ENCODE data around the gene HAVCR2.

The HAVCR2 gene

DNA sequence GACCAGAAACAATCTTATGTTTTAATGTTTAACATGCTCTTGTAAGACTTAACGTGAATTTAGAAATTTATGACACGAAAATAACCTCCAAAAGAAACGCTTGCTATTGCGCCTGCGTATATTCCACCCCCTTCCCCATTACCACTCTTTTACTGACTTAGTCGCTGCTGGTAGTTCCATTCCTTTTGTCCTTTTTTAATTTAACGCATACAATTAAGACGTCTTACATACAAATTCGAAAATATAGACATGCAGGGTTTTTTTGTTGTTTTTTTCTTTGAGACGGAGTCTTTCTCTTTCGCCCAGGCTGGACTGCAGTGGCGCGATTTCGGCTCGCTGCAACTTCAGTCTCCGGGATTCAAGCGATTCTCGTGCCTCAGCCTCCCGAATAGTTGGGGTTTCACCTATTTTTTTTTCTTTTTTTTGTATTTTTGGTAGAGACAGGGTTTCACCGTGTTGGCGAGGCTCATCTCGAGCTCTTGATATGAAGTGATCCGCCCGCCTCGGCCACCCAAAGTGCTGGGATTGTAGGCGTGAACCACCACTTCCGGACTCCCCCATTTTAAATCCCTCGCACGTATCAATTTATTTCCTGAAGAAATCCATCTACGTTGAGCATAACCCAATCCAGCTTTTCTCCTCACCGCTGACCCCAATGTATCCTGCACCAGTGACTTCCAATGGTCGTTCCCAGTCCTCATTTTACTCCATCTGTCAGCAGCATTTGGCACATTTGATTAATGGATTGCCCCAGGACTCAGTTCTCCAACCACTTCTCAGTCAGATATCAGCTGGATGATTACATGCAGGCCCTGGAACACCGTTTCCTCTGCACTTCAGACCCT is 34.5 kb upstream of the HAVCR2 start (continued):
- TF ChIP-seq, protein P1, sequence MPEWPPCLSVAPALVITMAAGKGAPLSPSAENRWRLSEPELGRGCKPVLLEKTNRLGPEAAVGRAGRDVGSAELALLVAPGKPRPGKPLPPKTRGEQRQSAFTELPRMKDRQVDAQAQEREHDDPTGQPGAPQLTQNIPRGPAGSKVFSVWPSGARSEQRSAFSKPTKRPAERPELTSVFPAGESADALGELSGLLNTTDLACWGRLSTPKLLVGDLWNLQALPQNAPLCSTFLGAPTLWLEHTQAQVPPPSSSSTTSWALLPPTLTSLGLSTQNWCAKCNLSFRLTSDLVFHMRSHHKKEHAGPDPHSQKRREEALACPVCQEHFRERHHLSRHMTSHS (tag by site-specific recombination; IDR thresholded peaks at IDR 0.05): no peak
- no peak for TF ChIP-seq ZNF654 (tag by site-specific recombination; IDR thresholded peaks at IDR 0.05; ENCODE audit: low read depth)
- TF ChIP-seq ZSCAN23 (tag by site-specific recombination; IDR thresholded peaks at IDR 0.05): no peak
- no peak for TF ChIP-seq ZNF791 (tag by site-specific recombination; IDR thresholded peaks at IDR 0.05)
- TF ChIP-seq, protein P2, sequence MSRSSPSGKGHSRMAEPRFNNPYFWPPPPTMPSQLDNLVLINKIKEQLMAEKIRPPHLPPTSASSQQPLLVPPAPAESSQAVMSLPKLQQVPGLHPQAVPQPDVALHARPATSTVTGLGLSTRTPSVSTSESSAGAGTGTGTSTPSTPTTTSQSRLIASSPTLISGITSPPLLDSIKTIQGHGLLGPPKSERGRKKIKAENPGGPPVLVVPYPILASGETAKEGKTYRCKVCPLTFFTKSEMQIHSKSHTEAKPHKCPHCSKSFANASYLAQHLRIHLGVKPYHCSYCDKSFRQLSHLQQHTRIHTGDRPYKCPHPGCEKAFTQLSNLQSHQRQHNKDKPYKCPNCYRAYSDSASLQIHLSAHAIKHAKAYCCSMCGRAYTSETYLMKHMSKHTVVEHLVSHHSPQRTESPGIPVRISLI (tag by site-specific recombination; IDR thresholded peaks at IDR 0.05): peak; percentile 42; the same call in 1 of the 2 replicates
- no peak for TF ChIP-seq ZNF521 (tag by site-specific recombination; IDR thresholded peaks at IDR 0.05)
- TF ChIP-seq ZNF211 (tag by site-specific recombination; IDR thresholded peaks at IDR 0.05; ENCODE audit: low read depth): no peak
- TF ChIP-seq ZNF391 (tag by site-specific recombination; IDR thresholded peaks at IDR 0.05; ENCODE audit: borderline replicate concordance, low read depth): no peak
- TF ChIP-seq ZNF658 (tag by site-specific recombination; IDR thresholded peaks at IDR 0.05): no peak
- TF ChIP-seq, protein P3, sequence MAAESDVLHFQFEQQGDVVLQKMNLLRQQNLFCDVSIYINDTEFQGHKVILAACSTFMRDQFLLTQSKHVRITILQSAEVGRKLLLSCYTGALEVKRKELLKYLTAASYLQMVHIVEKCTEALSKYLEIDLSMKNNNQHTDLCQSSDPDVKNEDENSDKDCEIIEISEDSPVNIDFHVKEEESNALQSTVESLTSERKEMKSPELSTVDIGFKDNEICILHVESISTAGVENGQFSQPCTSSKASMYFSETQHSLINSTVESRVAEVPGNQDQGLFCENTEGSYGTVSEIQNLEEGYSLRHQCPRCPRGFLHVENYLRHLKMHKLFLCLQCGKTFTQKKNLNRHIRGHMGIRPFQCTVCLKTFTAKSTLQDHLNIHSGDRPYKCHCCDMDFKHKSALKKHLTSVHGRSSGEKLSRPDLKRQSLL (tag by site-specific recombination; IDR thresholded peaks at IDR 0.05): no peak
- no peak for TF ChIP-seq ZNF311 (tag by site-specific recombination; IDR thresholded peaks at IDR 0.05; ENCODE audit: borderline replicate concordance)
- TF ChIP-seq YY2 (tag by site-specific recombination; IDR thresholded peaks at IDR 0.05): no peak
- no peak for TF ChIP-seq ZNF239 (tag by site-specific recombination; IDR thresholded peaks at IDR 0.05)
- TF ChIP-seq IKZF3 (tag by site-specific recombination; IDR thresholded peaks at IDR 0.05): peak; percentile 28; the same call in 1 of the 2 replicates
- TF ChIP-seq, protein P4, sequence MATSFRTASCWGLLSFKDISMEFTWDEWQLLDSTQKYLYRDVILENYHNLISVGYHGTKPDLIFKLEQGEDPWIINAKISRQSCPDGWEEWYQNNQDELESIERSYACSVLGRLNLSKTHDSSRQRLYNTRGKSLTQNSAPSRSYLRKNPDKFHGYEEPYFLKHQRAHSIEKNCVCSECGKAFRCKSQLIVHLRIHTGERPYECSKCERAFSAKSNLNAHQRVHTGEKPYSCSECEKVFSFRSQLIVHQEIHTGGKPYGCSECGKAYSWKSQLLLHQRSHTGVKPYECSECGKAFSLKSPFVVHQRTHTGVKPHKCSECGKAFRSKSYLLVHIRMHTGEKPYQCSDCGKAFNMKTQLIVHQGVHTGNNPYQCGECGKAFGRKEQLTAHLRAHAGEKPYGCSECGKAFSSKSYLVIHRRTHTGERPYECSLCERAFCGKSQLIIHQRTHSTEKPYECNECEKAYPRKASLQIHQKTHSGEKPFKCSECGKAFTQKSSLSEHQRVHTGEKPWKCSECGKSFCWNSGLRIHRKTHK (tag by site-specific recombination; IDR thresholded peaks at IDR 0.05): no peak
- TF ChIP-seq, protein P5, sequence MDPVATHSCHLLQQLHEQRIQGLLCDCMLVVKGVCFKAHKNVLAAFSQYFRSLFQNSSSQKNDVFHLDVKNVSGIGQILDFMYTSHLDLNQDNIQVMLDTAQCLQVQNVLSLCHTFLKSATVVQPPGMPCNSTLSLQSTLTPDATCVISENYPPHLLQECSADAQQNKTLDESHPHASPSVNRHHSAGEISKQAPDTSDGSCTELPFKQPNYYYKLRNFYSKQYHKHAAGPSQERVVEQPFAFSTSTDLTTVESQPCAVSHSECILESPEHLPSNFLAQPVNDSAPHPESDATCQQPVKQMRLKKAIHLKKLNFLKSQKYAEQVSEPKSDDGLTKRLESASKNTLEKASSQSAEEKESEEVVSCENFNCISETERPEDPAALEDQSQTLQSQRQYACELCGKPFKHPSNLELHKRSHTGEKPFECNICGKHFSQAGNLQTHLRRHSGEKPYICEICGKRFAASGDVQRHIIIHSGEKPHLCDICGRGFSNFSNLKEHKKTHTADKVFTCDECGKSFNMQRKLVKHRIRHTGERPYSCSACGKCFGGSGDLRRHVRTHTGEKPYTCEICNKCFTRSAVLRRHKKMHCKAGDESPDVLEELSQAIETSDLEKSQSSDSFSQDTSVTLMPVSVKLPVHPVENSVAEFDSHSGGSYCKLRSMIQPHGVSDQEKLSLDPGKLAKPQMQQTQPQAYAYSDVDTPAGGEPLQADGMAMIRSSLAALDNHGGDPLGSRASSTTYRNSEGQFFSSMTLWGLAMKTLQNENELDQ (tag by site-specific recombination; IDR thresholded peaks at IDR 0.05; ENCODE audit: low read depth): no peak
- no peak for TF ChIP-seq ZNF2 (tag by site-specific recombination; IDR thresholded peaks at IDR 0.05)
- TF ChIP-seq ZNF37A (tag by site-specific recombination; IDR thresholded peaks at IDR 0.05): no peak
- TF ChIP-seq ZNF701 (tag by site-specific recombination; IDR thresholded peaks at IDR 0.05): no peak
- no peak; the same call in 1 of the 2 replicates for TF ChIP-seq WT1 (tag by site-specific recombination; IDR thresholded peaks at IDR 0.05)
- no peak for TF ChIP-seq ZNF48 (tag by site-specific recombination; IDR thresholded peaks at IDR 0.05)
- TF ChIP-seq, protein P6, sequence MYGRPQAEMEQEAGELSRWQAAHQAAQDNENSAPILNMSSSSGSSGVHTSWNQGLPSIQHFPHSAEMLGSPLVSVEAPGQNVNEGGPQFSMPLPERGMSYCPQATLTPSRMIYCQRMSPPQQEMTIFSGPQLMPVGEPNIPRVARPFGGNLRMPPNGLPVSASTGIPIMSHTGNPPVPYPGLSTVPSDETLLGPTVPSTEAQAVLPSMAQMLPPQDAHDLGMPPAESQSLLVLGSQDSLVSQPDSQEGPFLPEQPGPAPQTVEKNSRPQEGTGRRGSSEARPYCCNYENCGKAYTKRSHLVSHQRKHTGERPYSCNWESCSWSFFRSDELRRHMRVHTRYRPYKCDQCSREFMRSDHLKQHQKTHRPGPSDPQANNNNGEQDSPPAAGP (tag by site-specific recombination; IDR thresholded peaks at IDR 0.05): no peak
- TF ChIP-seq ZNF76 (tag by site-specific recombination; IDR thresholded peaks at IDR 0.05; ENCODE audit: borderline replicate concordance, low read depth): no peak; the same call in 1 of the 2 replicates
- TF ChIP-seq, protein P7, sequence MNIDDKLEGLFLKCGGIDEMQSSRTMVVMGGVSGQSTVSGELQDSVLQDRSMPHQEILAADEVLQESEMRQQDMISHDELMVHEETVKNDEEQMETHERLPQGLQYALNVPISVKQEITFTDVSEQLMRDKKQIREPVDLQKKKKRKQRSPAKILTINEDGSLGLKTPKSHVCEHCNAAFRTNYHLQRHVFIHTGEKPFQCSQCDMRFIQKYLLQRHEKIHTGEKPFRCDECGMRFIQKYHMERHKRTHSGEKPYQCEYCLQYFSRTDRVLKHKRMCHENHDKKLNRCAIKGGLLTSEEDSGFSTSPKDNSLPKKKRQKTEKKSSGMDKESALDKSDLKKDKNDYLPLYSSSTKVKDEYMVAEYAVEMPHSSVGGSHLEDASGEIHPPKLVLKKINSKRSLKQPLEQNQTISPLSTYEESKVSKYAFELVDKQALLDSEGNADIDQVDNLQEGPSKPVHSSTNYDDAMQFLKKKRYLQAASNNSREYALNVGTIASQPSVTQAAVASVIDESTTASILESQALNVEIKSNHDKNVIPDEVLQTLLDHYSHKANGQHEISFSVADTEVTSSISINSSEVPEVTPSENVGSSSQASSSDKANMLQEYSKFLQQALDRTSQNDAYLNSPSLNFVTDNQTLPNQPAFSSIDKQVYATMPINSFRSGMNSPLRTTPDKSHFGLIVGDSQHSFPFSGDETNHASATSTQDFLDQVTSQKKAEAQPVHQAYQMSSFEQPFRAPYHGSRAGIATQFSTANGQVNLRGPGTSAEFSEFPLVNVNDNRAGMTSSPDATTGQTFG (tag by site-specific recombination; IDR thresholded peaks at IDR 0.05; ENCODE audit: borderline replicate concordance): no peak
- TF ChIP-seq OVOL3 (tag by site-specific recombination; IDR thresholded peaks at IDR 0.05): no peak
- TF ChIP-seq, protein P8, sequence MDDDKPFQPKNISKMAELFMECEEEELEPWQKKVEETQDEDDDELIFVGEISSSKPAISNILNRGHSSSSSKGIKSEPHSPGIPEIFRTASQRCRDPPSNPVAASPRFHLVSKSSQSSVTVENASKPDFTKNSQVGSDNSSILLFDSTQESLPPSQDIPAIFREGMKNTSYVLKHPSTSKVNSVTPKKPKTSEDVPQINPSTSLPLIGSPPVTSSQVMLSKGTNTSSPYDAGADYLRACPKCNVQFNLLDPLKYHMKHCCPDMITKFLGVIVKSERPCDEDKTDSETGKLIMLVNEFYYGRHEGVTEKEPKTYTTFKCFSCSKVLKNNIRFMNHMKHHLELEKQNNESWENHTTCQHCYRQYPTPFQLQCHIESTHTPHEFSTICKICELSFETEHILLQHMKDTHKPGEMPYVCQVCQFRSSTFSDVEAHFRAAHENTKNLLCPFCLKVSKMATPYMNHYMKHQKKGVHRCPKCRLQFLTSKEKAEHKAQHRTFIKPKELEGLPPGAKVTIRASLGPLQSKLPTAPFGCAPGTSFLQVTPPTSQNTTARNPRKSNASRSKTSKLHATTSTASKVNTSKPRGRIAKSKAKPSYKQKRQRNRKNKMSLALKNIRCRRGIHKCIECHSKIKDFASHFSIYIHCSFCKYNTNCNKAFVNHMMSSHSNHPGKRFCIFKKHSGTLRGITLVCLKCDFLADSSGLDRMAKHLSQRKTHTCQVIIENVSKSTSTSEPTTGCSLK (tag by site-specific recombination; IDR thresholded peaks at IDR 0.05): no peak

Data from HEK293 (cell line).